Duodenal mucosa (tissue), 2 donors: ENCODE measurements around the gene KPNA5.
"Not testable (repeated sequence)": the region's sequence is repeated elsewhere in the genome, so short reads cannot be mapped to it uniquely, and the experiment has no call there.

Source experiments
- H3K27ac ChIP-seq: one replicate; pipeline ENCODE4 v1.7.0; 2013; ENCODE audit warnings: low read depth, low read length
- H3K27me3 ChIP-seq, 2 donors: one replicate each; pipeline ENCODE4 v1.7.0; 2013; ENCODE audit warnings: low read length in 2 of 2, control low read depth in 1 of 2; ENCODE audit not compliant: insufficient read depth in 2 of 2, control insufficient read depth in 1 of 2
- H3K36me3 ChIP-seq, 2 donors: one replicate each; pipeline ENCODE4 v1.7.0; 2013; ENCODE audit warnings: low read length in 2 of 2, control low read depth in 1 of 2; ENCODE audit not compliant: insufficient read depth in 2 of 2, control insufficient read depth in 1 of 2
- H3K4me1 ChIP-seq, 2 donors: one replicate each; pipeline ENCODE4 v1.7.0; 2013; ENCODE audit warnings: low read length in 2 of 2, control low read depth in 1 of 2; ENCODE audit not compliant: insufficient read depth in 2 of 2, control insufficient read depth in 1 of 2
- H3K4me3 ChIP-seq, 2 donors: one replicate each; pipeline ENCODE4 v1.7.0; 2013; ENCODE audit warnings: low read length in 2 of 2, low read depth in 1 of 2
- H3K9ac ChIP-seq, 2 donors: one replicate each; pipeline ENCODE4 v1.7.0; 2013; ENCODE audit warnings: low read length in 2 of 2, low read depth in 1 of 2
- H3K9me3 ChIP-seq, 2 donors: one replicate each; pipeline ENCODE4 v1.7.0; 2013; ENCODE audit warnings: low read length in 2 of 2, control low read depth in 1 of 2; ENCODE audit not compliant: control insufficient read depth in 1 of 2

Gene KPNA5

GRCh38 chr6:116693275-116693674, 12.3 kb downstream of the KPNA5 start:
- H3K36me3 ChIP-seq, H3K27ac ChIP-seq, H3K9me3 ChIP-seq, H3K4me3 ChIP-seq, H3K4me1 ChIP-seq, H3K27me3 ChIP-seq, H3K9ac ChIP-seq: not testable (repeated sequence)

- peaks cover 0 to 7% of the 10 kb centered on the region in 2 donors for H3K36me3 ChIP-seq
- H3K27me3 ChIP-seq: no peaks in the 10 kb centered on the region
- no peak overlapping the region for H3K27ac ChIP-seq
- no peak overlapping the region for H3K9ac ChIP-seq
- H3K4me3 ChIP-seq: no peak overlapping the region
- peaks cover 4 to 5% of the 10 kb centered on the region in 2 donors for H3K4me1 ChIP-seq
- H3K9me3 ChIP-seq: no peaks in the 10 kb centered on the region
Observed at GRCh38 chr6:116695401-116695800, 14.4 kb downstream of the KPNA5 start.

DNA sequence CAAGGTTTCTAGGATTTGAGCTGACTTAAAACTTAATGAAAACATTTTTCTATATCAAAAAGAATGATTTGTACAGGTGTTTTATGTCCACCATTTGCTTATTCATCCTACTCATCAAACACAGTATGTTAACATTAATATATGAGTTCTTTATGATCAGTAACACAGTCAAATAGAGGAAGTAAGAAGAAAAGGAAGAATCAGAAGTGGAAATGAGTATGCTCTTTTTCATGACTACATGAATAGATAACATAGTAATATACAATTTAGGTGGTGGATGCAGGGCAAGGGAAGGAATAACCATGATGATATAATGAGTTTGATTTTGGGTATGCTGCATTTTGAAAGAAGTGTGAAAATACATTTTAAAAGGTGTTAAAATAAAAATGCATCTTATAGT, 16.5 kb downstream of the KPNA5 start:
- H3K27me3 ChIP-seq: no peaks in the 10 kb centered on the region
- H3K9ac ChIP-seq: no peak overlapping the region
- H3K36me3 ChIP-seq: peaks cover 6 to 7% of the 10 kb centered on the region in 2 donors
- H3K9me3 ChIP-seq: no peaks in the 10 kb centered on the region
- H3K4me1 ChIP-seq: peaks cover 4 to 5% of the 10 kb centered on the region in 2 donors
- no peak overlapping the region for H3K4me3 ChIP-seq
- no peak overlapping the region for H3K27ac ChIP-seq

- not testable (repeated sequence) for H3K9me3 ChIP-seq, H3K27me3 ChIP-seq, H3K4me3 ChIP-seq, H3K27ac ChIP-seq, H3K9ac ChIP-seq, H3K4me1 ChIP-seq
- H3K36me3 ChIP-seq: peaks cover 7 to 21% of the 10 kb centered on the region in 2 donors
Observed at GRCh38 chr6:116703888-116704287, 22.9 kb downstream of the KPNA5 start.

DNA sequence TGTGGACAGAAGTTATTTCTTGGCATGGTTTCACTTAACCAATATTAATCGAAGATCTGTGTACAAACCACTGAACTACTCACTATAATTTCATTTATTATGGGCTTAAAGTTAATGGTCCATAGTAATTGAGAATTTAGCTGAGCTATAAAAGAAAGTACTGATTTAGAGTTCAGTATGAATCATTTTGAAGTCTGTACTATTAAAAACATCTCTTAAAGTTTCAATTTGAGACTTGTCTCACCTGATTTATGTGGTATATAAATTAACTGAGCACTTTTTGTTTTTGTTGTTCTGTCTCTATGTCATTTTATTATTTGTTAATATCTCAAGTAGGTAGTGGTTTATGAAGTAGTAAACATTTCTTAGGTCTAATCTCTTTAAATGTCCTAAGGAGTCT, 24.9 kb downstream of the KPNA5 start:
- peaks cover 0 to 21% of the 10 kb centered on the region in 2 donors for H3K36me3 ChIP-seq
- H3K27me3 ChIP-seq: no peaks in the 10 kb centered on the region
- no peak overlapping the region for H3K4me3 ChIP-seq
- H3K27ac ChIP-seq: no peak overlapping the region
- no peaks in the 10 kb centered on the region for H3K9me3 ChIP-seq
- no peaks in the 10 kb centered on the region for H3K4me1 ChIP-seq
- no peak overlapping the region for H3K9ac ChIP-seq

DNA sequence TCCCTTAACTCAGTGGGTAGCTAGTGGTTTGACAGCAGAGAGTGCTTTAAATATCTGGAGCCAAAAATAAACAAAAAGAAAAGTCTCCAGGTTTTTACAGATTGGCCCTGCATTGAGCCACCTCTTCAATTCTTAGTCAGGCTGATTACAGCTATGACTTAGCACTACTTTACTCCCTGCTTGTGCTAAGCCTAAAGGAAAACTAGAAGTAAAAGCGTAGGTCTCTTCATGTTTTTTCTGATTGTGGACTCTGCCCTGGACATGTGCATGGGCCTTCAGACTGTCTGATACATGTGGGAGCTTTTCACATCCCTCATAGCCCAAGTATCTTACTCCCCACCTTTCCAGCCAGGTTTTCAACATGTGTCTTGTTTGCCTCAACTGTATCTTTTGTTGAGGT, 33.3 kb downstream of the KPNA5 start:
- Histone ChIP-seq H3K9ac (no peak overlapping the region), H3K27me3 (no peaks in the 10 kb centered on the region), H3K4me3 (no peak overlapping the region), H3K4me1 (no peaks in the 10 kb centered on the region), H3K36me3 (peaks cover 4 to 17% of the 10 kb centered on the region in 2 donors), H3K9me3 (no peaks in the 10 kb centered on the region), H3K27ac (no peak overlapping the region)

- Histone ChIP-seq H3K4me1 (no peaks in the 10 kb centered on the region), H3K4me3 (no peak overlapping the region), H3K27me3 (no peaks in the 10 kb centered on the region), H3K9me3 (no peaks in the 10 kb centered on the region), H3K36me3 (peaks cover 4 to 22% of the 10 kb centered on the region in 2 donors), H3K9ac (no peak overlapping the region), H3K27ac (no peak overlapping the region)
Observed at GRCh38 chr6:116714761-116715160, 33.8 kb downstream of the KPNA5 start.

GRCh38 chr6:116726947-116727346, 45.9 kb downstream of the KPNA5 start:
- peaks cover 9 to 17% of the 10 kb centered on the region in 2 donors for H3K36me3 ChIP-seq
- H3K4me3 ChIP-seq: no peak overlapping the region
- no peak overlapping the region for H3K9ac ChIP-seq
- no peaks in the 10 kb centered on the region for H3K27me3 ChIP-seq
- H3K4me1 ChIP-seq: no peaks in the 10 kb centered on the region
- no peaks in the 10 kb centered on the region for H3K9me3 ChIP-seq
- no peak overlapping the region for H3K27ac ChIP-seq

- no peak overlapping the region for H3K4me3 ChIP-seq
- no peaks in the 10 kb centered on the region for H3K4me1 ChIP-seq
- no peak overlapping the region for H3K9ac ChIP-seq
- no peak overlapping the region for H3K27ac ChIP-seq
- no peaks in the 10 kb centered on the region for H3K27me3 ChIP-seq
- H3K36me3 ChIP-seq: peaks cover 3 to 17% of the 10 kb centered on the region in 2 donors
- H3K9me3 ChIP-seq: no peaks in the 10 kb centered on the region
Observed at GRCh38 chr6:116730513-116730912, 49.5 kb downstream of the KPNA5 start.

DNA sequence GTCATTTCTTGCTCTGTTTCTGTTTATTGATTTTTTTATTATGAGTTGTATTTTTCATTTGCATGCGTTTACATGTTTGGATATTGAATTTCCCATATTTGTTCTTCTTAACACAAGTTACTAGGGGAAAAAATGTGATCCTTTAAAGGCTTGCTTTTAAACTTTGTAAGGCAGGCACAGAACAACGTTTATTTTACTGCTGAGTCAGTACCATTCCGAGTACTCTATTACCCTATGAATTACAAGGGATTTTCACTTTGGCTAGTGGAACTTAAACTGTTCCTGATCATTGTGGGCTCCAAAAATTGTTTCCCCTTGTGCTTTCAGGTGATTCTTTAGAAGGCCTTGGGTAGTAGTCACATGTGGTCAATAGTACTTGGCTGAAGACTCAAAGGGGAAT, 56.0 kb downstream of the KPNA5 start:
- H3K4me1 ChIP-seq: no peaks in the 10 kb centered on the region
- no peak overlapping the region for H3K9ac ChIP-seq
- H3K4me3 ChIP-seq: no peak overlapping the region
- H3K9me3 ChIP-seq: peaks cover 3 to 7% of the 10 kb centered on the region in 2 donors
- no peaks in the 10 kb centered on the region for H3K27me3 ChIP-seq
- H3K36me3 ChIP-seq: peaks cover 0 to 6% of the 10 kb centered on the region in 2 donors
- no peak overlapping the region for H3K27ac ChIP-seq

GRCh38 chr6:116740486-116740885, 59.5 kb downstream of the KPNA5 start:
- H3K9me3 ChIP-seq, H3K27ac ChIP-seq, H3K4me1 ChIP-seq, H3K36me3 ChIP-seq, H3K4me3 ChIP-seq, H3K27me3 ChIP-seq, H3K9ac ChIP-seq: not testable (repeated sequence)
